Measurements from ENCODE around the gene EID3.

The EID3 gene

DNA sequence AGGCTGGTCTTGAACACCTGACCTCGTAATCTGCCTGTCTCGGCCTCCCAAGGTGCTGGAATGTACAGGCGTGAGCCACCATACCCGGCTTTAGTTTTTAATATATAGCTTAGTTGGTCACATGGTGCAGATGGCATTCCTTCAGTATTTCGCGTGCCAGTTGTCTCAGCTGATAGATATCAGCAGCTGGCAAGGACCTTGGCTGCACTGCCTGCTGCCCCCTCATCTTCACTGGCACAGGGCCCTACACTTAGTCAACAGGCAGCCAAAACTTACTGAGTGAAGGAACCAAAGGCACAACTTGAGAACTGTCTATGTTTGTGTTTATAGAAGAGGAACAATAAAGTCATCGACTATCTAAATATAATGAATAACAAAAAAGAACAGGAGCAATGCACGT lies 31.0 kb downstream of the EID3 start:
- no peak overlapping the region for H3K4me2 ChIP-seq
- no peak for TF ChIP-seq CTCF (conservative IDR thresholded peaks at IDR 0.05; ENCODE audit: low read depth, low read length)
- H4K20me1 ChIP-seq (ENCODE audit: insufficient read depth), result no peaks in the 10 kb centered on the region
- H3K4me1 ChIP-seq (ENCODE audit: low read depth, poor library complexity, severe bottlenecking), result no peaks in the 10 kb centered on the region
- no peak overlapping the region for H3K9ac ChIP-seq
- H3K27me3 ChIP-seq (ENCODE audit: insufficient read depth, low read depth), result no peaks in the 10 kb centered on the region
- H3K27ac ChIP-seq, result no peak overlapping the region
- H3K79me2 ChIP-seq (ENCODE audit: insufficient read depth, low read depth), result no peaks in the 10 kb centered on the region
- H3K4me3 ChIP-seq (IDR thresholded peaks at IDR 0.05; ENCODE audit: insufficient read depth, low read depth, low read length), result no peak overlapping the region
- peaks cover 16% of the 10 kb centered on the region; the same call in 1 of the 2 replicates for H3K36me3 ChIP-seq (ENCODE audit: insufficient read depth)
- no peak overlapping the region for H2AFZ ChIP-seq (ENCODE audit: low read depth)

GRCh38 chr12:104336115-104336514 lies 32.6 kb downstream of the EID3 start:
- peaks cover 16% of the 10 kb centered on the region; the same call in 1 of the 2 replicates for H3K36me3 ChIP-seq (ENCODE audit: insufficient read depth)
- no peak overlapping the region for H3K4me3 ChIP-seq (IDR thresholded peaks at IDR 0.05; ENCODE audit: insufficient read depth, low read depth, low read length)
- H3K27ac ChIP-seq, result no peak overlapping the region
- no peaks in the 10 kb centered on the region for H3K27me3 ChIP-seq (ENCODE audit: insufficient read depth, low read depth)
- H3K9ac ChIP-seq, result no peak overlapping the region
- H3K4me1 ChIP-seq (ENCODE audit: low read depth, poor library complexity, severe bottlenecking), result no peaks in the 10 kb centered on the region
- no peak overlapping the region for H2AFZ ChIP-seq (ENCODE audit: low read depth)
- H4K20me1 ChIP-seq (ENCODE audit: insufficient read depth), result no peaks in the 10 kb centered on the region
- no peaks in the 10 kb centered on the region for H3K79me2 ChIP-seq (ENCODE audit: insufficient read depth, low read depth)
- no peak for TF ChIP-seq CTCF (conservative IDR thresholded peaks at IDR 0.05; ENCODE audit: low read depth, low read length)
- H3K4me2 ChIP-seq, result no peak overlapping the region

- Histone ChIP-seq H4K20me1 (ENCODE audit: insufficient read depth) (no peaks in the 10 kb centered on the region), H3K27me3 (ENCODE audit: insufficient read depth, low read depth) (no peaks in the 10 kb centered on the region), H3K4me2 (no peak overlapping the region), H3K36me3 (ENCODE audit: insufficient read depth) (peaks cover 8% of the 10 kb centered on the region; the same call in 1 of the 2 replicates), H3K79me2 (ENCODE audit: insufficient read depth, low read depth) (no peaks in the 10 kb centered on the region), H3K9ac (no peak overlapping the region), H3K4me1 (ENCODE audit: low read depth, poor library complexity, severe bottlenecking) (no peaks in the 10 kb centered on the region), H2AFZ (ENCODE audit: low read depth) (no peak overlapping the region), H3K27ac (no peak overlapping the region), H3K4me3 (IDR thresholded peaks at IDR 0.05; ENCODE audit: insufficient read depth, low read depth, low read length) (no peak overlapping the region)
- no peak for TF ChIP-seq CTCF (conservative IDR thresholded peaks at IDR 0.05; ENCODE audit: low read depth, low read length)
Measured at GRCh38 chr12:104337030-104337558, 33.6 kb downstream of the EID3 start.

DNA sequence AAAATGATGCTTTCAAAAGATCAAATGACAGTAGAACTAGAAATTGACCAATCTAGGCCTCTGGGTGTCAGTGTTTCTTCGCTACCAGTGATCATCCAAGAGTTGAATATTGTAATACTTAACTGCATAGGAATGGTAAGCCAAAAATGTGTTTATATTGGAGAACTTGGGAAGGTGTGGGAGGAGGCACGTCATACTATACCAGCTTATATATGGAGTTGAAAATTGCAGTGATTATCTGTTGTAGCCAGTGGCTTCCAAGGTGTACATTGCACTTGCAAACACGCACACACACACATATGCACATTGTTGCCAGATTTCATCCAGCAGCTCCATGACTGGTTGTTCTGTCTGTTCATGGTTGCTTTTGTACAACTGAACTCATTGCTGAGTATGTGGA lies 36.1 kb downstream of the EID3 start:
- no peaks in the 10 kb centered on the region for H3K36me3 ChIP-seq (ENCODE audit: insufficient read depth)
- no peak overlapping the region for H3K27ac ChIP-seq
- TF ChIP-seq CTCF (conservative IDR thresholded peaks at IDR 0.05; ENCODE audit: low read depth, low read length), result no peak
- H3K9ac ChIP-seq, result no peak overlapping the region
- no peaks in the 10 kb centered on the region for H3K79me2 ChIP-seq (ENCODE audit: insufficient read depth, low read depth)
- no peak overlapping the region for H3K4me3 ChIP-seq (IDR thresholded peaks at IDR 0.05; ENCODE audit: insufficient read depth, low read depth, low read length)
- H3K27me3 ChIP-seq (ENCODE audit: insufficient read depth, low read depth), result no peaks in the 10 kb centered on the region
- H4K20me1 ChIP-seq (ENCODE audit: insufficient read depth), result no peaks in the 10 kb centered on the region
- H3K4me1 ChIP-seq (ENCODE audit: low read depth, poor library complexity, severe bottlenecking), result no peaks in the 10 kb centered on the region
- H3K4me2 ChIP-seq, result no peak overlapping the region
- H2AFZ ChIP-seq (ENCODE audit: low read depth), result no peak overlapping the region

Data from KMS-11 (cell line).